MM.1S (cell line): Measurements from ENCODE around the gene WDR74.

Source experiments
- DNase-seq: peaks from one replicate; pipeline ENCODE4 v3.0.0-alpha.2; 2015
- H2AFZ ChIP-seq: fragments of 300-600 bp; sonication (generic); 2 replicates; pipeline ENCODE4 v1.6.0; 2016; ENCODE audit warnings: antibody characterized with exemption, low read length
- H3F3A ChIP-seq: fragments of 300-600 bp; sonication (generic); 2 replicates; pipeline ENCODE4 v1.6.1; 2016; ENCODE audit warnings: mild to moderate bottlenecking, antibody characterized with exemption, low read length, moderate library complexity, mixed read lengths; ENCODE audit not compliant: insufficient read depth
- H3K27ac ChIP-seq: fragments of 300-600 bp; sonication (generic); 2 replicates; pipeline ENCODE4 v1.5.1; 2016; ENCODE audit warnings: mild to moderate bottlenecking, low read length
- H3K27me3 ChIP-seq: fragments of 300-600 bp; sonication (generic); replicated peaks from 2 replicates; pipeline ENCODE4 v1.6.0; 2016; ENCODE audit warnings: low read length; ENCODE audit not compliant: insufficient read depth
- H3K36me3 ChIP-seq: fragments of 300-600 bp; sonication (generic); replicated peaks from 2 replicates; pipeline ENCODE4 v1.6.1; 2016; ENCODE audit warnings: mild to moderate bottlenecking, low read length, mixed read lengths; ENCODE audit not compliant: insufficient read depth
- H3K4me1 ChIP-seq: fragments of 300-600 bp; sonication (generic); 2 replicates; pipeline ENCODE4 v1.6.1; 2016; ENCODE audit warnings: low read length, mixed read lengths
- H3K4me2 ChIP-seq: fragments of 300-600 bp; sonication (generic); 2 replicates; pipeline ENCODE4 v1.6.0; 2016; ENCODE audit warnings: low read depth, low read length
- H3K4me3 ChIP-seq: fragments of 300-600 bp; sonication (generic); 2 replicates; pipeline ENCODE4 v1.5.1; 2016; ENCODE audit warnings: low read length, mixed read lengths
- H3K79me2 ChIP-seq: fragments of 300-600 bp; sonication (generic); 2 replicates; pipeline ENCODE4 v1.6.1; 2016; ENCODE audit warnings: mixed run types, low read length, mixed read lengths
- H3K9ac ChIP-seq: fragments of 300-600 bp; sonication (generic); 2 replicates; pipeline ENCODE4 v1.6.1; 2016; ENCODE audit warnings: low read length, mixed read lengths
- H3K9me2 ChIP-seq: fragments of 300-600 bp; sonication (generic); replicated peaks from 2 replicates; pipeline ENCODE4 v1.6.1; 2016; ENCODE audit warnings: mild to moderate bottlenecking, low read length, mixed read lengths; ENCODE audit not compliant: insufficient read depth
- H3K9me3 ChIP-seq: fragments of 300-600 bp; sonication (generic); replicated peaks from 2 replicates; pipeline ENCODE4 v1.6.1; 2016; ENCODE audit warnings: mild to moderate bottlenecking, low read length, mixed read lengths; ENCODE audit not compliant: insufficient read depth
- H4K20me1 ChIP-seq: fragments of 300-600 bp; sonication (generic); 2 replicates; pipeline ENCODE4 v1.6.1; 2016; ENCODE audit warnings: mild to moderate bottlenecking, low read length, moderate library complexity, mixed read lengths; ENCODE audit not compliant: insufficient read depth
- CTCF ChIP-seq: fragments of 300-600 bp; sonication (generic); IDR thresholded peaks from 2 replicates; pipeline ENCODE4 v1.5.1; 2016; ENCODE audit warnings: antibody characterized with exemption, low read length, mixed read lengths
- EZH2 ChIP-seq: fragments of 300-600 bp; sonication (generic); optimal IDR thresholded peaks from 2 replicates; pipeline ENCODE3; 2017; ENCODE audit warnings: low read depth, mild to moderate bottlenecking, antibody characterized with exemption, low read length, mixed read lengths
- EZH2phosphoT487 ChIP-seq: fragments of 300-600 bp; sonication (generic); IDR thresholded peaks from 2 replicates; pipeline ENCODE4 v1.6.1; 2018; ENCODE audit warnings: antibody characterized with exemption, low read length

Gene WDR74

GRCh38 chr11:62858201-62858600, 18.8 kb upstream of the WDR74 start:
- Histone ChIP-seq H4K20me1 (peaks cover 18% of the 10 kb centered on the region), H3K36me3 (peaks cover 21% of the 10 kb centered on the region), H2AFZ (no peak overlapping the region), H3K4me3 (no peak overlapping the region), H3K27ac (no peak overlapping the region), H3K9ac (no peak overlapping the region), H3K9me3 (no peaks in the 10 kb centered on the region), H3F3A (peaks cover 29% of the 10 kb centered on the region), H3K4me1 (peaks cover 17% of the 10 kb centered on the region), H3K9me2 (no peaks in the 10 kb centered on the region), H3K27me3 (no peaks in the 10 kb centered on the region), H3K4me2 (no peak overlapping the region; the same call in 1 of the 2 replicates), H3K79me2 (peaks cover 62% of the 10 kb centered on the region)
- TF ChIP-seq CTCF (no peak), EZH2 (no peak), EZH2phosphoT487 (no peak)
- no peak for DNase-seq

DNA sequence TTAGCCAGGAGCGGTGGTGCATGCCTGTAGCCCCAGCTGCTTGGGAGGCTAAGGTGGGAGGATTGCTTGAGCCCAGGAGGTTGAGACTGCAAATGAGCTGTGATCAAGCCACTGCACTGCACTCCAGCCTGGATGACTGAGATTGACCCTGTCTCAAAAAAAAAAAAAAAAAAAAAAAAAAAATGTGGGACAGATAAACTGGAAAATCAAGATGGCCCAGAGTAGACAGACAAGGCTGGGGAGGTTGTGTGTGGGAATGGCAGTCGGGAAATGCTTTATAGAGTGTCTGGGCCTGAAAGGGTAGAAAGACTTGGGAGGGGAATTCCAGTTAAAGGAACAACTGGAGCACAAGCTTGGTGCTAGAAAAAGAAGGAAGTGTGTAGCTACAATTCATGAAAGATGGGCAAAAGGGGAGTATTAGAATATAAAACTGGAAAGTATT, 18.2 kb upstream of the WDR74 start:
- Histone ChIP-seq H3K9me3 (no peaks in the 10 kb centered on the region), H3K27ac (no peak overlapping the region), H3K9me2 (no peaks in the 10 kb centered on the region), H3K4me1 (peaks cover 23% of the 10 kb centered on the region), H3K4me3 (peak overlapping the region; percentile 100; the same call in 1 of the 2 replicates), H3K36me3 (peaks cover 27% of the 10 kb centered on the region), H3K4me2 (peak overlapping the region; percentile 70; the same call in 1 of the 2 replicates), H3K9ac (no peak overlapping the region; the same call in 1 of the 2 replicates), H3K27me3 (no peaks in the 10 kb centered on the region), H4K20me1 (peaks cover 24% of the 10 kb centered on the region), H3K79me2 (peaks cover 61% of the 10 kb centered on the region), H2AFZ (no peak overlapping the region), H3F3A (peaks cover 35% of the 10 kb centered on the region)
- no peak for DNase-seq
- no peak for TF ChIP-seq EZH2
- TF ChIP-seq EZH2phosphoT487, result no peak
- no peak for TF ChIP-seq CTCF

DNA sequence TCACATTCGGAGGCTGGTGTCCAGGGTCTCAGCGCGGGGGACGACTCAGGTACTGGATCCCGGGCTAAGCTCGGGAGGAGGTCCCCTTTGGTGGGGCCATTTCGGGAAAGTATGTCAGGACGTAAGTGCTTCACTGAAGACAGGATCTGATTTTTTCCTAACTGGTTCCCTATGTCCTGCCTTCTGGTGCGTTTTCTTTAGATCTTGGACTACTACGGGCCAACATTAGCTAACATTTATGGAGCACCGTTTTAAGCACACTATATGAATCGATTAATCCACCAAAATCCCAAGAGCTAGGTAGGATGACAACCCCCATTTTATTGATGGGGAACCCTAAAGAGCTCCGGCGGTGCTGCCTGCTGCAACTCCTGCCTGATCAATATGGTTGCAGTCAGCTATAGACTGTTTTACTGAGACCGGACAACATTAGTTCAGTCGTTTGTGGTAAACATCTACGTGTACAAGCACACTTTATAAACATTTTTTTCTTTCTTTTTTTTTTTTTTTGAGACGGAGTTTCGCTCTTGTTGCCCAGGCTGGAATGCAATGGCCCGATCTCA, 17.0 kb upstream of the WDR74 start:
- H3K27ac ChIP-seq, result peak overlapping the region; percentile 73
- peak overlapping the region; percentile 63 for H2AFZ ChIP-seq
- peaks cover 35% of the 10 kb centered on the region for H4K20me1 ChIP-seq
- peak overlapping the region; percentile 70 for H3K4me2 ChIP-seq
- H3K27me3 ChIP-seq, result no peaks in the 10 kb centered on the region
- H3K9me2 ChIP-seq, result no peaks in the 10 kb centered on the region
- no peak for DNase-seq
- TF ChIP-seq CTCF (no peak), EZH2phosphoT487 (no peak), EZH2 (no peak)
- peaks cover 24% of the 10 kb centered on the region for H3K4me1 ChIP-seq
- H3K9ac ChIP-seq, result peak overlapping the region; percentile 89
- peaks cover 28% of the 10 kb centered on the region for H3K36me3 ChIP-seq
- no peaks in the 10 kb centered on the region for H3K9me3 ChIP-seq
- peaks cover 60% of the 10 kb centered on the region for H3K79me2 ChIP-seq
- peaks cover 42% of the 10 kb centered on the region for H3F3A ChIP-seq
- peak overlapping the region; percentile 100 for H3K4me3 ChIP-seq
